Globus pallidus (tissue), 1 donor: Measurements from ENCODE around the gene LBP.
"Not testable (repeated sequence)": the region's sequence is repeated elsewhere in the genome, so short reads cannot be mapped to it uniquely, and the experiment has no call there.

ENCODE experiments used
- DNase-seq: peaks from one replicate; pipeline ENCODE4 v3.0.0-alpha.2; 2015; ENCODE audit warnings: low spot score

Gene LBP, protein sequence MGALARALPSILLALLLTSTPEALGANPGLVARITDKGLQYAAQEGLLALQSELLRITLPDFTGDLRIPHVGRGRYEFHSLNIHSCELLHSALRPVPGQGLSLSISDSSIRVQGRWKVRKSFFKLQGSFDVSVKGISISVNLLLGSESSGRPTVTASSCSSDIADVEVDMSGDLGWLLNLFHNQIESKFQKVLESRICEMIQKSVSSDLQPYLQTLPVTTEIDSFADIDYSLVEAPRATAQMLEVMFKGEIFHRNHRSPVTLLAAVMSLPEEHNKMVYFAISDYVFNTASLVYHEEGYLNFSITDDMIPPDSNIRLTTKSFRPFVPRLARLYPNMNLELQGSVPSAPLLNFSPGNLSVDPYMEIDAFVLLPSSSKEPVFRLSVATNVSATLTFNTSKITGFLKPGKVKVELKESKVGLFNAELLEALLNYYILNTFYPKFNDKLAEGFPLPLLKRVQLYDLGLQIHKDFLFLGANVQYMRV

DNA sequence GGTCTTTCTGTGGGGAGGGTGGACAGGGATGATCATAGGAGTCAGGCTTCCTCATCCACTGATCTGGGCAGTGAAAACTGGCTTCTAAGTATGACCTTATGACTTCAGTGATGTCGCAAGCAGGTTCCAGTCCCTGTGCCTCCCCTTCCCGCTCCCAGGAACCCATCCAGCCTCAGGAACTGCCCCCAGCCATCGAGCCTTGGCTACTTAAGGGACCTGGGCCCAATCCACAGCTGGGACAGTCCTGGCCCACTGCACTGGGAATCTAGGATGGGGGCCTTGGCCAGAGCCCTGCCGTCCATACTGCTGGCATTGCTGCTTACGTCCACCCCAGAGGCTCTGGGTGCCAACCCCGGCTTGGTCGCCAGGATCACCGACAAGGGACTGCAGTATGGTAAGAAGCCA, at the start of gene LBP:
TSS of gene LBP (plus strand) at position 236 of the 405 bp plus-strand sequence. CDS start at position 271, 35 bp downstream.
- DNase-seq = no peak

DNA sequence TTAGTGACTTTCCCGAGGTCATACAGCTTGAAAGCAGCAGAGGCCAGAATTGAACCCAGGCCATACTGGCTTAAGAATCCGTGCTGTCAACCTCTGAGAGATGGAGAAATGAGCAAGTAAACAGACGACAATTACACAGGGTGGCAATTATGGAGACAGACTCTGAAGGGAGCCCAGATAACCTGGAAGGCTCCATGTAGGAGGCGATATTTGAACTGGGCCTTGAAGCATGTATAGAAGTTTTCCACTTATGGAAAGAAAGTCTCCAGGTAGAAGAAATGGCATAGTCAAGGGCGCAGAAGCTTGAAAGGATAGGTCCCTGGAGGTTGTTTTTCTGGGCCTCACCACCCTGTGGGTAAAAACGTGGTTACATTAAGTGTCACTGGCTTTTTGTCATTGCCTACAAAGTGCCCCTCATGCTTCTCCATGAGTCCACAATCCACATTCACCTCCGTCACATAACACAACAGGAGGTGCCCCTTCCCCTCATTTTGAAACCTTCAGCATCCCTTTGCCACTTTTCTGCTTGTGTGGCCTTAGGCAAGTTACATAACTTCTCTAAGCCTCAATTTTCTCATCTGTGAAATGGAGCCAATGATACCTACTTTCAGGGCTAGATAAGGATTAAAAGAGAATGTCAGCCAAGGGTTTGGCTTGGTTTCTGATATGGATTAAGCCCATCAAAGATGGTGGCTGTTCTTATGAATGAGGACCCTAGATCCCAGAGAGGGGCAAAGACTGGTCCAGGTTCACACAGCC, 48.2 kb upstream of the LBP start:
- no peak for DNase-seq

DNA sequence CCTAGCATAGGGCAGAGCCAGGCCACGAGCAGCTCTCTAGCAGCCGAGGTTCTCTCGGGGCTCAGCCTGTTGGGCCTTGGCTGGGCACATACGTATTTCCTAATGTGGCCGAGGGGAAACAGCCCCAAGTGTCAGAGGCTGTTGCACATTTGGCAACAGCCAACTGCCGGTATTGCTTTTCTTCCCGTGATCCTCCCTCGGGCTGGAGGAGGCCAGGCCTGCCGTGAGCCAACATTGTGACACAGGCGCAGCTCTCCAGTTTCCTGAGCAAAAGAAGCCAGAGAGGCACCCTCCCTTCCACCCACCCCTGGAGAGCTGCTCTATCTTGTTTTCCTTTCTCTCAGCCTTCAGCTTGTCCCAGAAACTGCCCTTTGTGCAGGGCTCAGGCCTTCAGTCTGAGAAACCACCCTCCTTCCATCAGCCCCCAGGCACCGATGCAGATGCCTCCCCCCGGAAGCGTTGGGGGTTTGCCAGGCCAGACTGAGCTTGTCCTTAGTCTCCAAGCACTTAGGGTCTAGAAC, 47.5 kb upstream of the LBP start:
- DNase-seq = peak; percentile 51

DNA sequence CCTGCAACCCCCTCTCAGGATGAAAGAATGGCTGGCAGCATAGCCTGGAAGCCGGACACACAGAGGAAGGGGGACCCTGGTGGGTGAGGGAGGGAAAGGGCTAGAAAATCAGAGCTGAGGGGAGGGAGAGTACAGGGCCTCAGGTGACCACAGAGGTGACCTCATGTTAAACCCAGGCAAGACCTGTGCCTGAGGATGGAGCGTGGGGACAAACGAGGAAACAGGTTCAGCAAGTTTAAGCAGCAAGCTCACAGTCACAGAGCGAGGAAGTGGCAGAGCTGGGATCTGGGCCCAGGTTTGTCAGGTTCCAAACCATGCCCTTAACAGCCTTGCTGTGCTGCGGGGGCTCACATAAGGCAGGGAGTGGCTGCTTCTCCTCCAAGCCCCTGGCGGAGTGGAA, 46.3 kb upstream of the LBP start:
- DNase-seq = no peak

DNA sequence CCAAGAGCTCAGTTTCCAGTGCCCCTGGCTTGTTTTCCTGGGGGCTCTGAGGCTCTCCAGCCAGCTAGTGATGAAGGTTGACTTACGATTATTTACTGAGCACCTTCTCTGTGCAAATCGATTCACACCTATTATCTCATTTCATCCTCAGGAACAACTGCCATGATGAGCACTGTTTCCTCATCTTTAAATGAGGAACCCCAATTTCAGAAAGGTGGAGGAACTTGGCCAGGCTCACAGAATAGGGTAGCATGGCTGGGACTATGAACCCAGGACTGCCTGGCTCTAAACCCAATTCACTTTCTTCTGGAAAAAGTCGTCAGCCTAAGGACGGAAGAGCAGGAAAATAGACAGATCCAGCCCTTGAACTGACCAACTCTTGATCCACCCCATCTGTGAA, 45.8 kb upstream of the LBP start:
- DNase-seq = no peak

DNA sequence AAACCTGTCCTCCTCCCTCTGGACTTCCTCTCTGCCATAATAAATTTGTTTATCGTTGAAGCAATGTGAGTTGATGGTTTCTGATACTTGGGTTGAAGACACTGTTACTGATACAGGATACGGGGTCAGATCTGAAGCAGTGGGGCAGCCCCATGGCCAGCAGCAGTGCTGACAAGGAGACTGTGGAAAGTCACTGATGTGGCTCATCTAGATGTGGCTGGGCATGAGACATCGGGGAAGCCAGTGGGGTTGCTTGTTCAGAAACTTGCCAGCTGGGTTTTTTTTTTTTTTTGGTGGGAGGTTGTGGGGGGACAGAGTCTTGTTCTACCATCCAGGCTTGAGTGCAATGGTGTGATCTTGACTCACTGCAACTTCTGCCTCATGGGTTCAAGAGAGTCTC, 45.0 kb upstream of the LBP start:
- no peak for DNase-seq

DNA sequence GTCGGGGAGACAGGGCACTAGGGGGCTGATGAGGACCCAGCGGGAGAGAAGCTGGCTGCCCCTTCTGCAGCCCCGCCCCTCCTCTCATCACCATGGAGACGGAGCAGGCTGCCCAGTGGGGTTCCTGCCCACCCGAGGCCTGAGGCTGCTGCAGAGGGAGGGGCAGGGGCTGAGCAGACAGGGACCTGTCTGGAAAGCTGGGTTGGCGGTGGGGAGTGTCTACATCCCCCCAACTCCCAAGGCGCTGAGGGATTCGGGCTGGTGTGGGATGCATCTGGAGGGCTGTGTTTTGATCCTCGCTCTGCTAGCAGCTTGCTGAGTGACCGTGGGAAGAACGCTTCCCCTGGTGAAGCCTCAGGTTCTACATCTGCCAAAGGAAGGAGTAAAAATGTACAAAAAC, 43.5 kb upstream of the LBP start:
- no peak for DNase-seq

DNA sequence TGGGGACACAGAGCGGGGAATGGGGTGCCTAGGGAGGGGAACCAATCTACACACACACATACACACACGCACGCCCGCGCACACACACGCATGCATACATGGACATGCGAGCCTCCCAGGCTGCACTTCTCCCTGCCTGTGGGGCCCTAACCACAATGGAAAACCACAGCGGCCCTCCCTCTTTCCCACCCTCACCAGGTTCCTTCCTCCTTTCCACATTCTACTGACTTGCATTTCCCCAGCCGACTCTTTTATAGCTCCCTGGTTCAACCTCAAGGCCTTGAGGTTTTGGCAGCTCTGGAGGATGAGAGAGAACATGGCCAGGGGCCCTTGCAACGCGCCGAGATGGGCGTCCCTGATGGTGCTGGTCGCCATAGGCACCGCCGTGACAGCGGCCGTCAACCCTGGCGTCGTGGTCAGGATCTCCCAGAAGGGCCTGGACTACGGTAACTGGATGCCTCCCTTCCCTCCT, 42.3 kb upstream of the LBP start, which contains the start of gene BPI:
TSS of gene BPI (plus strand) at position 249 of the 472 bp plus-strand sequence. CDS start at position 317, 68 bp downstream.
- DNase-seq = peak; percentile 25

DNA sequence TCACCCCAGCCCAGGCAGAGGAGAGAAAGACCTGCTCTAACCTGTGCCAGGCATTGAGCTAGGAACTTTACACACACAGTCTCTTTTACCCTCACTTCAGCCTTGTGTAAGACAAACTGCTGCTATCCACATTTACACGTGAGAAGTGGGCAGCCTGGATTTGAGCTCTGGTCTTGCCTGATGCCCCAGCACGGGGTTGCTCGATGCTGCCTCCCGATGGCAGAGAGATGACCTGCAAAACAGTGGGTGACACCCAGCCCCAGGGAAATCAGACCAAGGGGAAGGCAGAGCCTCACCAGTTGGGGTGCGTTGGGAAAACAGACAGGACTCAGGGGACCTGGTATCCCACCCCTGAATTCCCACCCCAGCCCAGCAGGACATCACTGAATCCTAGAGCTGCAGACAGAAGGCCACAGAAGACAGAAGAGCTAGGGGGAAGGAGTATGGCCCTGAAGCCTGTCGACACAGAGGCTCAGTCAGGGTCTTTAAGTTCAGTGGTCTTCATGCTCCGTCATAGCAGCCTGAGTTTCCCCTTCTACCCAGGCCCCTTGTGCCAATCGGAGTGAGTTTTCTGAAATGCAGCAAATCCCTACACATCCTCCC, 41.3 kb upstream of the LBP start:
- DNase-seq = no peak

DNA sequence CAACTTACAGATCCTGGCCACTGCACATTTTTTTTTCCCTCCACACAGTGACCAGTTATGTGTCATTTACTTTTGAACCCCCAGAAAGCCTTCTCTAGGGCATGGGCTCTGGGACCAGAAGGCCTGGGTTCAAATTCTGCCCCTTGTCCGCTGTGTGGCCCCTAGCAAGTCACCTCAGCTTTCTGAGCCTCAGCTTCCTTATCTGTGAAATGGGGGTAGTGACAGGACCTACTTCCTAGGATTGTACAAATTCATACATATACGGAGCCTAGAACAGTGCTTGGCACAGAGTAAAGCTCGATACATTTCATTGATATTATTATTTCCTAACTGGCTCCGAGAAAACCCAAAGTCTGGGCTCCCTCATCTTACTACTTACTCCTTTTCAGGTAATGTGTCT, 40.7 kb upstream of the LBP start:
- DNase-seq = no peak

DNA sequence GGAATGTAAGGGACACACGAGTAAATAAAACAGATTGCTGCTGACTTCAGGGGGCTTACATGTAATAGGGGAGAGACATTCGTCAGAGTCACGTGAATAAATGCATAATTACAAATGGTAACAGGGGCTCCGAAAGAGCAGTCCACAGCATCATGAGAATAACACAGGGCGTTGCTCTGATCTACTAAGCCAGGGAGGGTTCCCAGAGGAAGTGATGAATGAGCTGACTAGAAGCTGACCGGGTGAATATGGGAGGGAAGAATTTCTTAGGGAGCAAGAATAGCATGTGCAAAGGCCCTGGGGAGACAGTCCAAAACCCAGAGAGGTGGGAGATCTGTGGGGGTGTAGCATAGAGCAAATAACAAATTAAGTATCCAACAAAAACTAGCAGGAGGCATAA, 39.9 kb upstream of the LBP start:
- no peak for DNase-seq

DNA sequence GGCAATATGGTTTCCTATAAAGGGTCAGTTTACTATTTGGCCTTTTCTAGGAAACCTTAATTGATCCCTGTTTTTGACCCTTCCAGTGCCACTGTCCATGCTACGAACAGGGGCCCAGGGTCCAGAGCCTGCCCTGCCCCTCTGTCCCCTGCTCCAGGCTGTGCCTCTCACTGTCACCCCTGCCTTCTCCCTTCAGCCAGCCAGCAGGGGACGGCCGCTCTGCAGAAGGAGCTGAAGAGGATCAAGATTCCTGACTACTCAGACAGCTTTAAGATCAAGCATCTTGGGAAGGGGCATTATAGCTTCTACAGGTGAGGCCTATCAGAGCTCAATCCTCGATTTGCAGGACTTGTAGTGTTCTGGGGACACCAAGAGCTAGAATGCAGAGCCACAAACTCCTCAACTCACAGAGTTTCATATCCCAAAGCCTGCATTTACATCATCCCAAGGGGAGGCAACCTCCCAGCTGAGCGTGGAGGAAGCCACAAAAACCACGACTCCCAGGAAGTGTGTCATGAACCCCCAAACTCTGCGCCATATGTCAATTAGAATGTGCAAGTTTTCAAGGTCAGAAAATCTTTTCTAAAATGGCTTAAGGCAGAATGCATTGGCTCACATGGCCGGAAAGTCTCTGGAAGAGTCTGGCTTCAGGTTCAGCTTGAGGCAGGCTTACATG, 38.8 kb upstream of the LBP start:
- no peak for DNase-seq

DNA sequence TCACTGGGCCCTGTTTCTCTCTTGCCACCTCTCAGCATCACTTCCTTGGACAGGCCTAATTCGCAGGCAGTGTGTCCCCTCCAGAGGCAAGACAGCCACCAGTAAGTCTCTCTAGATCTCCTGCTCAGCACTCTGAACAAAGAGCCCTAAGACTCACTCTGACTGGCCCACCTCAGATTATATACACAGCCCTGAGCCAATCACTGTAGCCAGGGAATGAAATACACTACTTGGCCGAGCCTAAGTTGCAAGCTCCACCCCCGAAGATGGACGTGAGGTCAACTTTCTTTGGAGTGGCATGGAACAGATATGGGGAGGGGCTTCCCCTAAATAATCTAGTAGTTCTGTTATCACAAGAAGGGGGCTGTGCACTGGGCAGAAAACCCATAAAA, 38.2 kb upstream of the LBP start:
- no peak for DNase-seq

DNA sequence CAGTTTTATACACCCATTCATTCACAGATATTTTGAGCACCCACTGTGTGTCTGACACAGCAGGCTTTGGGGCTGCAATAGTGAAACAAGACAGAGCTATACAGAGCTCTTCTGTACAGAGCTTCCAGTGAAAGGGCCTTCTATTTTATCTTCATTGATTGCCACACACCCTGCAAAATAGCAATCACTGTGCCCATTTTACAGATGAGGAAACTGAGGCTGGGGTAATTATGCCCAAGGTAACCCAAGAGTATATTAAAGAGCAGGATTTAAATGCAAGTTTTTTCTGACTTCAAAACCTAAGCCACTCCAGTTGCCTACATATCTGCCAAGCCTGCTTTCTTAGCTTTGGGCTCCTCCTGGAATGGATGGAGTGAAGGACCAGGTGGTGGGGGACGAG, 37.8 kb upstream of the LBP start:
- DNase-seq = no peak

DNA sequence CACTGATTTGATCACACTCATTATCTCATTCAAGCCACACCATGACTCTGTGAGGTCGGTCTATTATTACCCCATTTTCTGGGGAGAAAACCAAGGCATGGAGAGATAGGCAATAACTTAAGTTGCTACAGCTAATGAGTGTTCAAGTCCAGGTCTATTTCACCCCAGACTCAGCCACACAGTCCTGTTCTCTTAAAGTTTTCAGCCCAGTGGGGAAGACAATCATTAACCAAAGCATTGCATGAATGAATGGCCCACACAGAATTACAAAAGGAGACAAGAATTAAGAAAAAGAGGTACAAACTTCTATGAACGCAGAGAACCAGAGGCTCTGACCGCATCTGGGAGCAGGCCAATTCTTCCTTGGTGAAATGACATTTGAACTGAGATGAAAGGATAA, 35.2 kb upstream of the LBP start:
- DNase-seq = no peak

DNA sequence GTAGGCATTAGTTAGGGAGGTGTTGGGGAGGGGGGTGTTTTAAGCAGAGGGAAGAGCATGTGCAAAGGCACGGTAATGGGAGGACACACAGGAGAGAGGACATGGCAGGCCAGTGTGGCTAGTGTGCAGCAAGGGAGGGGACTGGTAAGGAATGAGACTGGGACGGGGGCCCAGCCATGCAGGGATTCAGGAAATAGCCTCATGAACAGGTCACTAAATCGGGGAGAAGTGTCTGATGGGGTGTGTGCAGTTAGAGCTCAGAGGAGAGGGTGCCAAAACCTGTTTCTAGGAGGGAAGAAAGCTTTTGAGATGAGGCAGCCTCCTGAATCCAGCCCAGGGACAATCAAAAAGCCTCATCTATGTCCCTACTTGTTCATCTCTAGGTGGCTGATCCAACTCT, 34.8 kb upstream of the LBP start:
- DNase-seq = no peak

DNA sequence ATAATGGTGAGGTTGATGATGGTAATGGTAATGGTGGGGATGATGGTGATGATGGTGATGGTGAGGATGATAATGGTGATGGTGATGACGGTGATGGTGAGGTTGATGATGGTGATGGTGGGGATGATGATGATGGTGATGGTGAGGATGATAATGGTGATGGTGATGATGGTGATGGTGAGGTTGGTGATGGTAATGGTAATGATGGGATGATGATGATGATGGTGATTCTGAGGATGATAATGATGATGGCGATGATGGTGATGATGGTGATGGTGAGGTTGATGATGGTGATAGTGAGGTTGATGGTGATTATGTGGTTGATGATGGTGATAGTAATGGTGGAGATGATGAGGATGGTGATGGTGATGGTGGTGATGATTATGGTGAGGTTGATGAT, 32.6 kb upstream of the LBP start:
- DNase-seq = no peak

DNA sequence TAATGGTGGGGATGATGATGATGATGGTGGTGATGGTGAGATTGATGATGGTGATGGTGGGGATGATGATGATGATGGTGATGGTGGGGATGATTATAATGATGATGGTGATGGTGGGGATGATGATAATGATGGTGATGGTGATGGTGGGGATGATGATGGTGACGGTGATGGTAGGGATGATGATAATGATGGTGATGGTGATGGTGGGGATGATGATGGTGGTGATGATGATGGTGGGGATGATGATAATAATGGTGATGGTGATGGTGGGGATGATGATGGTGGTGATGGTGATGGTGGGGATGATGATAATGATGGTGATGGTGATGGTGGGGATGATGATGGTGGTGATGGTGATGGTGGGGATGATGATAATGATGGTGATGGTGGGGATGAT, 31.9 kb upstream of the LBP start:
- not testable (repeated sequence) for DNase-seq

DNA sequence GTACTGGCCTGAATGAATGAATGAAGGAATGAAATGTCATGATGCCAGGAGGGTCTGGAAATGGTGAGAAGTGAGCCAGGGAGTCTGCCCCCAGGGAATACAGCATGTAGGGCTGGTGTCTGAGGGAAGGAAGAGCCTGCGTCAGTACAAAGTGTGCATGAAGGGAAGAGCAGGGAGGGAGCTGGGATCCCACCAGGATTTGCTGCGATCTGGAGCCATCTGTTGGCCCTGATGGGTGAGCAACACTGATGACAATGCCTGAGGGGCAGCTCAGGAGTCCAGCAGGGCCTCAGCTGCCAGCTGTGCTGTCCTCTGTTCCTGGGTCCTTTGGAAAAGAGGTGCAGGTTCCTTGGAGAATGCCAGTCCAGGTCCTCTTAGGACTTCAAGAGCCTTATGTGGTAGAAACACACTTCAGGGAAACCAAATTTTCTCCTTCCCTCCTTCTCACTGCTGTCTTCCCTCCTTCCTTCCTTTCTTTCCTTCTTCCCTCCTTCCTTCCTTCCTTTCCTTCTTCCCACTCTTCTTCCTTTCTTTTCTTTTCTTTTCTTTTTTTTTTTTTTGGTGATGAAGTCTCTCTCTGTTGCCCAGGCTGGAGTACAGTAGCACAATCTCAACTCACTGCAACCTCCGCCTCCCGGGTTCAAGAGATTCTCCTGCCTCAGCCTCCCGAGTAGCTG, 30.9 kb upstream of the LBP start:
- peak; percentile 58 for DNase-seq

DNA sequence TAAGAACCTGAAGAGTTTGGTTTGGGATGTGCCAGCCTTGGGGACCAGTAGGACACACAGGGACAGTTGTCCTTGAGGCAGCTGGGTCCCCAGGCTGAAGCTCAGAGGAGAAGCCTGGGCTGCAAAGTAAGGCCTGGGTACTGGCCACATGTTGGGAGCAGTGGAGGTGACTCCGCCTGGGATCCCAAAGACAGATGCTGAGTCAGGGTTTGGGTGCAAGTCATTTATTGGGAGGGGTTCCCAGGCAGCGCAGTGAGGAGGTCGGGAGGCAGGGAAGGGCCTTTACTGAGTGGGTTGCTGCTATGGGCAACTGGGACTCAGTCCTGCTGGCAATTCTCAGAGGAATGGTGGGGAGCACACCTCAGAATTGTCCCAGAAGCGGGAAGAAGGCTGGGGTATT, 29.9 kb upstream of the LBP start:
- no peak for DNase-seq

DNA sequence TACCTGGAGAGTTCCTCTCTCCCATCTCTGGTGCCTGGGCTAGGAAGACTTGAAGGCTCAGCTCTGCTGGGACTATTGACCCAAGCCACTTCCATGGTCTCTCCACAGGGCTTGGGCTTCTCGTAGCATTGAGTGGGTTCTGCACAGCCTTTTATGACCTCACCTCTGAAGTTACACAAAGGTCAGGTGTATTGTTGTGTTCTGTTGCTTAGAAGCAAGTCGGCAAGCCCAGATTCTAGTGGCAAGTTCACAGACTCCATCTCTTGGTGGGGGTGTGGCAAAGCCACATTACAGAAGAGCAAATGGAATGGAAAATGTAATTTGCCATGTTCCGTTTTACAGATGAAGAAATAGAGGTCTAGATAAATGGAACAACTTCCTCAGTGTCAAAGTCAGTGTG, 28.9 kb upstream of the LBP start:
- DNase-seq = no peak
